Fibroblast of pulmonary artery (primary cell): Measurements from ENCODE around the gene OR13C5.
"Not testable (repeated sequence)": the region's sequence is repeated elsewhere in the genome, so short reads cannot be mapped to it uniquely, and the experiment has no call there.

Experiments used
- DNase-seq: peaks from one replicate; pipeline ENCODE4 v3.0.0-alpha.2; 2010; ENCODE audit warnings: low read depth
- H3K4me3 ChIP-seq: replicated peaks from 2 replicates; pipeline ENCODE4 v1.5.1; 2011; ENCODE audit warnings: low read depth, mild to moderate bottlenecking, control low read depth, low read length, moderate library complexity
- TF ChIP-seq, protein P1 (sequence below): IDR thresholded peaks from 2 replicates; pipeline ENCODE4 v1.5.1; 2011; ENCODE audit warnings: mild to moderate bottlenecking, control low read depth, low read length, inconsistent platforms; ENCODE audit errors: missing control alignments

Gene OR13C5

DNA sequence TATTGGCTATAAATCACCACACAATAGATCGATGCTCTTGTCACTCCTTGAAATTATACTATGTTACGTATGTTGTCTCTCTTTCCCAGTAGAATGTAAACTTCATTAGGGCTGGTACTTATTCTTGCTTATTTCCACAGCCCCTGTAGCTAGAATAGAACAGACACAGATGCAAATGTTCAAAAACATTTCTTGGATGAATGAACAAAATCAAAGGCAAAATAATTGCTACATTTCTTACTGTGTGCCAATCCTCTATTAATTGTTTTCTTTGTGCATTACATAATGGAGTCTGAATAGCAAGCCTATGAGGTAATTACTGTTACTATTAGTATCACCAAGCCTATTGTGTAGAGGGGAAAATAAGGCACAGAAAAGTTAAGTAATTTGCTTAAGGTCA is 6.9 kb upstream of the OR13C5 start:
- DNase-seq = no peak
- TF ChIP-seq, protein P1, sequence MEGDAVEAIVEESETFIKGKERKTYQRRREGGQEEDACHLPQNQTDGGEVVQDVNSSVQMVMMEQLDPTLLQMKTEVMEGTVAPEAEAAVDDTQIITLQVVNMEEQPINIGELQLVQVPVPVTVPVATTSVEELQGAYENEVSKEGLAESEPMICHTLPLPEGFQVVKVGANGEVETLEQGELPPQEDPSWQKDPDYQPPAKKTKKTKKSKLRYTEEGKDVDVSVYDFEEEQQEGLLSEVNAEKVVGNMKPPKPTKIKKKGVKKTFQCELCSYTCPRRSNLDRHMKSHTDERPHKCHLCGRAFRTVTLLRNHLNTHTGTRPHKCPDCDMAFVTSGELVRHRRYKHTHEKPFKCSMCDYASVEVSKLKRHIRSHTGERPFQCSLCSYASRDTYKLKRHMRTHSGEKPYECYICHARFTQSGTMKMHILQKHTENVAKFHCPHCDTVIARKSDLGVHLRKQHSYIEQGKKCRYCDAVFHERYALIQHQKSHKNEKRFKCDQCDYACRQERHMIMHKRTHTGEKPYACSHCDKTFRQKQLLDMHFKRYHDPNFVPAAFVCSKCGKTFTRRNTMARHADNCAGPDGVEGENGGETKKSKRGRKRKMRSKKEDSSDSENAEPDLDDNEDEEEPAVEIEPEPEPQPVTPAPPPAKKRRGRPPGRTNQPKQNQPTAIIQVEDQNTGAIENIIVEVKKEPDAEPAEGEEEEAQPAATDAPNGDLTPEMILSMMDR = no peak
- H3K4me3 ChIP-seq = no peak overlapping the region

DNA sequence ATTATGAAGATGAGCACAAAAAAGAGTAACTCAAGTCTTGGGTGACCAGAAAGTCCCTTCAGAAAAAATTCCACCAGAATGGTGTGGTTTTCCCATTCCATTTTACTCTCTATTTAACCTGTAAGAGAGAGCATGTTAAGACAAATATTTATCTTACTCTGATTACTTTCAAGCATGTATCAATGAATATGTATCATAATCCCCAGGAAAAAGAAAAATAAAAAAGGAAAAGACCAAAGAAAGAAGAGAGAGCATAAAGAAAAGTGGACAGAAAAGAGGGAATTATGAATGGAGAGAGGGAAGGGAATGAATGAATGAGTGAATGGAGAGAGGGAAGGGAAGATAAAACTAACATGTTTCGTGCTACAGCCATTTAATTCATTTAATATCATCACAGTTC is 6.3 kb upstream of the OR13C5 start, which contains the start of gene OR13C2:
OR13C2 (minus strand) TSS at position 101 of the 400 bp plus-strand sequence; CDS start at position 101, 0 bp downstream.
- H3K4me3 ChIP-seq, DNase-seq: not testable (repeated sequence)

DNA sequence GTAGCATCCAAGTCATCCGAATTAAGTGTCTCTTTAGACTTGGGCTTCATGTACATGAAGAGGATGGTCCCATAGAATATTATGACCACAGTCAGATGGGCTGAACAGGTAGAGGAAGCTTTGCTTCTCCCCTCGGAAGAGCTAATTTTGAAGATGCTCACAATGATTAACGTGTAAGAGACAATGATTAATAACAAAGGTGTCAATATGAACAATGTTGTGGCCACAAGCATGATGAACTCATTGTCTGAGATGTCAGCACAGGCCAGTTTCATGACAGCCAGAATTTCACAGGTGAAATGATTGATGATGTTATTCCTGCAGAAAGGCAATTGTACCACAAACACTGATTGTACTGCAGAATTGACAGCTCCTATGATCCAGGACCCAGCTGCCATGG is 5.6 kb upstream of the OR13C5 start:
- TF ChIP-seq, protein P1 = no peak
- DNase-seq = no peak

DNA sequence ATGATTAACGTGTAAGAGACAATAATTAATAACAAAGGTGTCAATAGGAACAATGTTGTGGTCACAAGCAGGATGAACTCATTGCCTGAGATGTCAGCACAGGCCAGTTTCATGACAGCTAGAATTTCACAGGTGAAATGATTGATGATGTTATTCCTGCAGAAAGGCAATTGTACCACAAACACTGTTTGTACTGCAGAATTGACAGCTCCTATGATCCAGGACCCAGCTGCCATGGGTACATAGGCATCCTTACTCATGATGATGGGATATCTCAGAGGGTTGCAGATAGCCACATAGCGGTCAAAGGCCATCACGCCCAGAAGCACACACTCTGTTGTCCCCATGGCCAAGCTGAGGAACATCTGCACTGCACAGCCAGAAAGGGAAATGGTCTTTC is 464 bp downstream of the OR13C5 start:
- not testable (repeated sequence) for H3K4me3 ChIP-seq, DNase-seq

More for the DNA sequence above, 5.6 kb upstream of the OR13C5 start:
- H3K4me3 ChIP-seq = no peak overlapping the region

DNA sequence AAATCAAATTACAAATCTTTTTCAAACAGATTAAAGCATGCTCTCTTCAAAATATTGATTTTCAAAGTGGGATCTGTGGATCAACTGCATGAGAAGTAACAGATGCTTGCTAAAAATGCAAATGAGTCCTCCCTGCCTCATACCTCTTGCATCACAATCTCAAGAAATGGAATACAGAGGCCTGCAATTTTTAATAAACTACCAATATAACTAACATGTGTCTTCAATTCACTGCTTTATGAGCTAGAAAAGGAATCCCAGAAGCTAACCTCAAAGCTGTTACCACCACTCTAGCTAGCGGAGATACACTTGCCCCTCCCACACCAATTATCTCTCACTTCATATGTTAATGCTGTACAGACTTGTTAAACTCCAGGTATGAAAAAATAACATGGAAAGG is 9.6 kb downstream of the OR13C5 start:
- no peak overlapping the region for H3K4me3 ChIP-seq
- TF ChIP-seq, protein P1 = no peak
- DNase-seq = no peak

DNA sequence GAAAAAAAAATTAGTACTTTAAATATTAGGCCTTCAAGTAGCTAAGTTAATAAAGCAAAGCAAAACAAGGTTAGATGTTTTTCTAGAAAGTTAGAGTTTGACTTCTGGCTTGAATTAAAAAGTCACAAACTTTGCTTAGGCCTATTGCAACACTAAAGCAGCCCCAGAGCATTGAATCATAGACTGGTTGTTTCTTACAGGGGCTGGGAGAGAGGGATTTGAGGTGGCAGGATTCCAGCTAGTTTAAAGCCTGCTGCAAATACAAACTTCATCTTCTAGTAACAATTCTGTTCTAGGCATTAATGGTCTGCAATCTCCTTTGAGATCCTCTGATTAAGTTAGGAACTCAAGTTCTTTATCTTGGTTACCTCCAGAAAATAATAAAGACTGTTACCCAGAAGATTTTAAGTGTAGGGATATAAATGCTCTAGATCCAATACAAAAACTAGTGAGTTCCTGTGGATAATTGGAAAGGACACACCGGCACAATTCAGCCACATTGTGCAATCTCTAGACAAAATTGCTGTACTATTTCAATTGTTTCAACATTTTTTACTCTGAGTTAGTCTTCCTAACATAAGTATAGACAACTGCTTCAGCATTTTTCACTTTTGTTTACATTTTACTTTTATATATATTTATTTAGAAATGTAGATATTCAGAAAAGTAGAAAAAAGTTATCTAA is 12.6 kb downstream of the OR13C5 start:
- H3K4me3 ChIP-seq = no peak overlapping the region
- TF ChIP-seq, protein P1 = no peak
- peak; percentile 5 for DNase-seq

DNA sequence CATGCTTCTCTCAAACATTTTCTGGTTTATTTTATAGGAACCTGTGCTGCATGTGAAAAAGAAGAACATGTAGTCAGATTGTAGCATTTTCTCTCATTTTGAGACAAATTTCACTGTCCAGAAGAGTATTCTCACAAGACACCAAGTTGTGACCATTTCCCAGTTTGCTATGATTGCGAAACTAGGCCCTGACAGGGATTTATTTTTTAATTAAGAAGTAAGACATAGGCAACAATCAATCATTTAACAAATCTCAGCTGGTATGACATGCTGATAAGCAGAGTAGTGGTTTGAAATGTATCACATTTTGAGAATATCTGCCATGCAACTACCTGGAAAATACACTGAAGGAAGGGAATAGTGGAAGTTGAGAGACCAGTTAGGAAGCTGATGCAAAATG is 18.7 kb downstream of the OR13C5 start:
- no peak overlapping the region for H3K4me3 ChIP-seq
- TF ChIP-seq, protein P1 = no peak
- DNase-seq = no peak

DNA sequence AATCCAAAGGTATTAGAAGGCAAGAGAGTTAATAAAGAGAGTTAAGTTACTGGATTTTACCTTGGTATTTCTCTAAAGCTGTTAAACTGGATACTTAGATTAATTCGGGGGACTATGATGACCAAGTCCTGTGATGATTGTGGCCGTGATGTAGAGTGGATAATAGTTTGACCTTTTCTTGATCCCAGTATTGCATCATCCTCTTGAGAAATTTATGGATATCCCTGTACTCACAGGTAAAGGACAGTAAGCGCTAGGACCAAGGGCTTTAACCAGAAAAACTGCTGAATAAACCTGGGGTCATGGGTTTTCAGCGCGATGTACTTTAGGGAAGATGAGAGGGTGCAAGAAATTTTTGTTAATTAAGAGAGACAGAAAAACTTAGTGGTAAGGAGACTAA is 21.9 kb downstream of the OR13C5 start:
- H3K4me3 ChIP-seq = no peak overlapping the region
- no peak for DNase-seq
- TF ChIP-seq, protein P1 = no peak
